SK-N-SH (cell line): ENCODE data around the gene ME3. TPM values are rescaled to one million over a fixed set of nuclear protein-coding genes. Genes with fewer than 3 reads are reported as not detected.

Experiments used
- CTCF ChIA-PET: fragments of 300-600, 350-600 bp; formaldehyde crosslinking; extraction: SDS; loops from one replicate; lab custom pipeline; 2021; lab: Yijun Ruan, JAX
- POLR2A ChIA-PET: fragments of 350-600 bp; sonication (Branson Sonifier 250); formaldehyde crosslinking; extraction: SDS; loops from one replicate; lab custom pipeline; 2020; ENCODE audit warnings: antibody characterized with exemption, inconsistent platforms; lab: Yijun Ruan, JAX
- DNase-seq: peaks from one replicate; pipeline ENCODE4 v3.0.0; 2012
- H2AFZ ChIP-seq: fragments of 200-600 bp; sonication (generic); 2 replicates; pipeline ENCODE4 v1.8.1; 2016; ENCODE audit warnings: antibody characterized with exemption, mild to moderate bottlenecking, low read depth
- H3F3A ChIP-seq: fragments of 200-600 bp; sonication (generic); replicated peaks from 2 replicates; pipeline ENCODE3; 2016; ENCODE audit warnings: antibody characterized with exemption, mild to moderate bottlenecking; ENCODE audit not compliant: insufficient read depth
- H3K27ac ChIP-seq, 2 experiments: fragments of 200-500 bp in 1 of 2; fragments of 200-600 bp in 1 of 2; sonication (Bioruptor generic) in 1 of 2; sonication (generic), shearing (Covaris generic) in 1 of 2; 2 replicates each; pipeline versions ENCODE4 v1.5.1 to v1.6.1; 2014 to 2016; ENCODE audit warnings: low read depth in 2 of 2, inconsistent platforms in 1 of 2, low read length in 1 of 2, mild to moderate bottlenecking in 1 of 2, mixed read lengths in 1 of 2
- H3K27me3 ChIP-seq: fragments of 200-600 bp; sonication (generic), shearing (Covaris generic); 2 replicates; pipeline ENCODE4 v1.6.1; 2016; ENCODE audit warnings: mixed run types; ENCODE audit not compliant: insufficient read depth
- H3K36me3 ChIP-seq, 2 experiments: fragments of 200-500 bp in 1 of 2; fragments of 200-600 bp in 1 of 2; sonication (Bioruptor generic) in 1 of 2; sonication (generic) in 1 of 2; replicated peaks in 1 of 2; 2 replicates each; pipeline versions ENCODE3 to v1.5.1; 2014 to 2016; ENCODE audit warnings: low read length in 1 of 2, mild to moderate bottlenecking in 1 of 2; ENCODE audit not compliant: insufficient read depth in 2 of 2, control insufficient read depth in 1 of 2
- H3K4me1 ChIP-seq, 2 experiments: fragments of 200-500 bp in 1 of 2; fragments of 200-600 bp in 1 of 2; sonication (Bioruptor generic) in 1 of 2; sonication (generic), shearing (Covaris generic) in 1 of 2; 2 replicates each; pipeline versions ENCODE4 v1.5.1 to v1.6.1; 2014 to 2016; ENCODE audit warnings: low read depth in 1 of 2, low read length in 1 of 2, mixed run types in 1 of 2; ENCODE audit not compliant: insufficient read depth in 2 of 2, control insufficient read depth in 1 of 2
- H3K4me2 ChIP-seq: fragments of 200-600 bp; sonication (generic), shearing (Covaris generic); 2 replicates; pipeline ENCODE4 v1.6.1; 2017; ENCODE audit warnings: mixed run types
- H3K4me3 ChIP-seq, 2 experiments: fragments of 200-500 bp in 1 of 2; fragments of 200-600 bp in 1 of 2; sonication (Bioruptor generic) in 1 of 2; sonication (generic), shearing (Covaris generic) in 1 of 2; 2 replicates each; pipeline versions ENCODE4 v1.5.1 to v1.8.1; 2014 to 2016; ENCODE audit warnings: low read depth in 2 of 2, inconsistent platforms in 1 of 2, low read length in 1 of 2, mild to moderate bottlenecking in 1 of 2, mixed read lengths in 1 of 2, moderate library complexity in 1 of 2
- H3K79me2 ChIP-seq: fragments of 200-600 bp; sonication (generic); 2 replicates; pipeline ENCODE4 v1.8.1; 2017; ENCODE audit warnings: mild to moderate bottlenecking; ENCODE audit not compliant: insufficient read depth
- H3K9ac ChIP-seq: fragments of 200-600 bp; sonication (generic); 2 replicates; pipeline ENCODE4 v1.6.1; 2017; ENCODE audit warnings: mixed run types
- H3K9me2 ChIP-seq: fragments of 200-600 bp; sonication (generic); 2 replicates; pipeline ENCODE4 v1.6.1; 2017; ENCODE audit warnings: mixed run types
- H3K9me3 ChIP-seq: fragments of 200-600 bp; sonication (generic); 2 replicates; pipeline ENCODE4 v1.6.1; 2017; ENCODE audit warnings: mixed run types, mild to moderate bottlenecking, moderate library complexity
- H4K20me1 ChIP-seq: fragments of 200-600 bp; sonication (generic); 2 replicates; pipeline ENCODE4 v1.6.1; 2017; ENCODE audit warnings: mild to moderate bottlenecking, mixed run types; ENCODE audit not compliant: insufficient read depth
- CHD2 ChIP-seq: fragments of 150-350 bp; IDR thresholded peaks from 2 replicates; pipeline ENCODE4 v1.6.1; 2018; ENCODE audit warnings: low read length; ENCODE audit not compliant: partially characterized antibody
- EP300 ChIP-seq, 2 experiments: IDR thresholded peaks; 2 replicates each; pipeline versions ENCODE4 v1.4.0 to v1.6.1; 2012; ENCODE audit warnings: borderline replicate concordance in 1 of 2, low read depth in 1 of 2, low read length in 1 of 2
- EZH2phosphoT487 ChIP-seq: fragments of 200-600 bp; sonication (generic); IDR thresholded peaks from 2 replicates; pipeline ENCODE4 v1.6.1; 2017; ENCODE audit warnings: low read depth, mixed run types, mild to moderate bottlenecking, antibody characterized with exemption, moderate library complexity, borderline replicate concordance
- FOXJ3 ChIP-seq: sonication (generic); formaldehyde crosslinking; IDR thresholded peaks from 2 replicates; pipeline ENCODE4 v1.5.1; 2020; ENCODE audit warnings: mild to moderate bottlenecking, missing genetic modification reagents
- FOXM1 ChIP-seq: IDR thresholded peaks from 2 replicates; pipeline ENCODE4 v1.4.0; 2012; ENCODE audit warnings: low read depth, mild to moderate bottlenecking
- GATA2 ChIP-seq: sonication (generic); formaldehyde crosslinking; IDR thresholded peaks from 2 replicates; pipeline ENCODE4 v1.5.0; 2020; ENCODE audit warnings: mild to moderate bottlenecking, missing genetic modification reagents
- JUND ChIP-seq: IDR thresholded peaks from 2 replicates; pipeline ENCODE4 v1.4.0; 2012
- MEF2A ChIP-seq: IDR thresholded peaks from 2 replicates; pipeline ENCODE4 v1.4.0; 2012; ENCODE audit warnings: low read depth, borderline replicate concordance
- POLR2AphosphoS5 ChIP-seq: IDR thresholded peaks from 2 replicates; pipeline ENCODE4 v1.6.1; 2012; ENCODE audit warnings: low read depth, low read length
- RAD21 ChIP-seq: IDR thresholded peaks from 2 replicates; pipeline ENCODE4 v1.6.1; 2012; ENCODE audit warnings: mild to moderate bottlenecking, low read length
- RCOR1 ChIP-seq: fragments of 150-350 bp; IDR thresholded peaks from 2 replicates; pipeline ENCODE4 v1.6.1; 2017; ENCODE audit warnings: antibody characterized with exemption, low read length
- RFX5 ChIP-seq: IDR thresholded peaks from 2 replicates; pipeline ENCODE4 v1.6.1; 2012; ENCODE audit warnings: mild to moderate bottlenecking, improper control_type of control experiment, low read length
- RXRA ChIP-seq: IDR thresholded peaks from 2 replicates; pipeline ENCODE4 v1.4.0; 2012; ENCODE audit warnings: low read depth, mild to moderate bottlenecking, borderline replicate concordance
- SIN3A ChIP-seq: IDR thresholded peaks from 2 replicates; pipeline ENCODE4 v1.6.1; 2012; ENCODE audit warnings: low read depth, mild to moderate bottlenecking, low read length, moderate library complexity, borderline replicate concordance
- SMC3 ChIP-seq: IDR thresholded peaks from 2 replicates; pipeline ENCODE4 v1.6.1; 2012; ENCODE audit warnings: low read depth, low read length, improper control_type of control experiment
- YY1 ChIP-seq: IDR thresholded peaks from 2 replicates; pipeline ENCODE4 v1.4.0; 2012; ENCODE audit warnings: low read depth, mild to moderate bottlenecking
- WGBS: methylation state at CpG from one replicate; pipeline ENCODE4 v1.1.6; 2017; ENCODE audit warnings: low lambda C conversion rate; 5-methylcytosine and 5-hydroxymethylcytosine counted together
- polyA plus RNA-seq, 3 experiments: library from polyadenylated mRNA; depleted of rRNA; stranded (reverse); fragments of >200 nt; gene quantifications; 2 replicates each; pipeline ENCODE4 v1.2.3, GENCODE V29; 2012
- TF ChIP-seq, protein P1 (sequence below): IDR thresholded peaks from 2 replicates; pipeline ENCODE4 v1.4.0; 2012; ENCODE audit warnings: low read depth, borderline replicate concordance
- TF ChIP-seq, protein P2 (sequence below): IDR thresholded peaks from 2 replicates; pipeline ENCODE4; 2012
- TF ChIP-seq, protein P3 (sequence below): fragments of 200-600 bp; sonication (generic); IDR thresholded peaks from 2 replicates; pipeline ENCODE4 v1.6.1; 2017; ENCODE audit warnings: antibody characterized with exemption, mild to moderate bottlenecking, moderate library complexity
- TF ChIP-seq, protein P4 (sequence below): IDR thresholded peaks from 2 replicates; pipeline ENCODE4 v1.4.0; 2012; ENCODE audit warnings: low read depth
- TF ChIP-seq, protein P5 (sequence below): fragments of 150-350 bp; IDR thresholded peaks from 2 replicates; pipeline ENCODE4 v1.6.1; 2017; ENCODE audit warnings: antibody characterized with exemption, low read length, low read depth, borderline replicate concordance

Gene ME3
- polyA plus RNA-seq, 1 of the 3 experiments (the other 2 are of a cell fraction) = 22.0 TPM

DNA sequence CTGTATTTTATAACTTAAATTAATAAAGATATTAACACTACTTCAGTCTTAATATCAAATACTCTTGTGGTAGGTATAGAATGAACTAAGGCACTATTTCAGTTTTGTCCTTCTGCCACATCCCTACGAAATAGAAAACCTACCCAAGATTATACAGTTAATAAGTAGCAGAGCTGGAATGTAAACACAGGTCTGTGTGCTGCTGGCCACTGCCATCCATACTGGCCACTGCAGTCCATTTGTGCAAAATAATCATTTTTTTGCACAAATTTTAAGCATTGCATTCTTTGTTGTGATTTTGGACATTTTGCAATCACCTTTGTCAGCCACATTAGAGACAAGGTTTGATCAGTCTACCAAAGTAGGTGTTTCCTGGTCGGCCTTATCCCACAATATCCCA, 91.9 kb downstream of the ME3 start:
- ChIA-PET POLR2A (no interaction called here), CTCF (interaction anchor here (0.7 to 2.9 kb wide), 3 partner anchors 9 to 28 kb away, joined by 3 to 9 read pairs (median 3); no protein-coding TSS in a partner anchor)
- Histone ChIP-seq H3K36me3 (no peaks in the 10 kb centered on the region), H3K27me3 (no peaks in the 10 kb centered on the region), H3K79me2 (no peaks in the 10 kb centered on the region), H3K27ac (no peak overlapping the region), H3F3A (peaks cover 23% of the 10 kb centered on the region), H3K4me3 (no peak overlapping the region), H3K4me1 (peaks cover 5 to 32% of the 10 kb centered on the region in 2 experiments), H2AFZ (no peak overlapping the region), H4K20me1 (no peaks in the 10 kb centered on the region), H3K9me3 (no peaks in the 10 kb centered on the region), H3K9ac (no peak overlapping the region), H3K4me2 (no peak overlapping the region), H3K9me2 (no peaks in the 10 kb centered on the region)
- 81% methylated on average over 2 of the region's 2 CpGs for WGBS
- DNase-seq = no peak
- TF ChIP-seq POLR2AphosphoS5 = no peak
- no peak for TF ChIP-seq EP300 (IDR thresholded peaks at IDR 0.05; ENCODE audit: borderline replicate concordance in 1 of 2, low read depth in 1 of 2, low read length in 1 of 2)
- no peak for TF ChIP-seq MEF2A
- no peak for TF ChIP-seq GATA2 (CRISPR knock-in tag)
- TF ChIP-seq, protein P1, sequence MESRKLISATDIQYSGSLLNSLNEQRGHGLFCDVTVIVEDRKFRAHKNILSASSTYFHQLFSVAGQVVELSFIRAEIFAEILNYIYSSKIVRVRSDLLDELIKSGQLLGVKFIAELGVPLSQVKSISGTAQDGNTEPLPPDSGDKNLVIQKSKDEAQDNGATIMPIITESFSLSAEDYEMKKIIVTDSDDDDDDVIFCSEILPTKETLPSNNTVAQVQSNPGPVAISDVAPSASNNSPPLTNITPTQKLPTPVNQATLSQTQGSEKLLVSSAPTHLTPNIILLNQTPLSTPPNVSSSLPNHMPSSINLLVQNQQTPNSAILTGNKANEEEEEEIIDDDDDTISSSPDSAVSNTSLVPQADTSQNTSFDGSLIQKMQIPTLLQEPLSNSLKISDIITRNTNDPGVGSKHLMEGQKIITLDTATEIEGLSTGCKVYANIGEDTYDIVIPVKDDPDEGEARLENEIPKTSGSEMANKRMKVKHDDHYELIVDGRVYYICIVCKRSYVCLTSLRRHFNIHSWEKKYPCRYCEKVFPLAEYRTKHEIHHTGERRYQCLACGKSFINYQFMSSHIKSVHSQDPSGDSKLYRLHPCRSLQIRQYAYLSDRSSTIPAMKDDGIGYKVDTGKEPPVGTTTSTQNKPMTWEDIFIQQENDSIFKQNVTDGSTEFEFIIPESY = no peak
- no peak for TF ChIP-seq RXRA
- TF ChIP-seq, protein P2, sequence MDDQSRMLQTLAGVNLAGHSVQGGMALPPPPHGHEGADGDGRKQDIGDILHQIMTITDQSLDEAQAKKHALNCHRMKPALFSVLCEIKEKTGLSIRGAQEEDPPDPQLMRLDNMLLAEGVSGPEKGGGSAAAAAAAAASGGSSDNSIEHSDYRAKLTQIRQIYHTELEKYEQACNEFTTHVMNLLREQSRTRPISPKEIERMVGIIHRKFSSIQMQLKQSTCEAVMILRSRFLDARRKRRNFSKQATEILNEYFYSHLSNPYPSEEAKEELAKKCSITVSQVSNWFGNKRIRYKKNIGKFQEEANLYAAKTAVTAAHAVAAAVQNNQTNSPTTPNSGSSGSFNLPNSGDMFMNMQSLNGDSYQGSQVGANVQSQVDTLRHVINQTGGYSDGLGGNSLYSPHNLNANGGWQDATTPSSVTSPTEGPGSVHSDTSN = no peak
- TF ChIP-seq EZH2phosphoT487 = no peak
- no peak for TF ChIP-seq FOXM1
- no peak for TF ChIP-seq RFX5
- TF ChIP-seq CHD2 = no peak
- no peak for TF ChIP-seq SMC3
- TF ChIP-seq, protein P3, sequence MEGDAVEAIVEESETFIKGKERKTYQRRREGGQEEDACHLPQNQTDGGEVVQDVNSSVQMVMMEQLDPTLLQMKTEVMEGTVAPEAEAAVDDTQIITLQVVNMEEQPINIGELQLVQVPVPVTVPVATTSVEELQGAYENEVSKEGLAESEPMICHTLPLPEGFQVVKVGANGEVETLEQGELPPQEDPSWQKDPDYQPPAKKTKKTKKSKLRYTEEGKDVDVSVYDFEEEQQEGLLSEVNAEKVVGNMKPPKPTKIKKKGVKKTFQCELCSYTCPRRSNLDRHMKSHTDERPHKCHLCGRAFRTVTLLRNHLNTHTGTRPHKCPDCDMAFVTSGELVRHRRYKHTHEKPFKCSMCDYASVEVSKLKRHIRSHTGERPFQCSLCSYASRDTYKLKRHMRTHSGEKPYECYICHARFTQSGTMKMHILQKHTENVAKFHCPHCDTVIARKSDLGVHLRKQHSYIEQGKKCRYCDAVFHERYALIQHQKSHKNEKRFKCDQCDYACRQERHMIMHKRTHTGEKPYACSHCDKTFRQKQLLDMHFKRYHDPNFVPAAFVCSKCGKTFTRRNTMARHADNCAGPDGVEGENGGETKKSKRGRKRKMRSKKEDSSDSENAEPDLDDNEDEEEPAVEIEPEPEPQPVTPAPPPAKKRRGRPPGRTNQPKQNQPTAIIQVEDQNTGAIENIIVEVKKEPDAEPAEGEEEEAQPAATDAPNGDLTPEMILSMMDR = no peak

DNA sequence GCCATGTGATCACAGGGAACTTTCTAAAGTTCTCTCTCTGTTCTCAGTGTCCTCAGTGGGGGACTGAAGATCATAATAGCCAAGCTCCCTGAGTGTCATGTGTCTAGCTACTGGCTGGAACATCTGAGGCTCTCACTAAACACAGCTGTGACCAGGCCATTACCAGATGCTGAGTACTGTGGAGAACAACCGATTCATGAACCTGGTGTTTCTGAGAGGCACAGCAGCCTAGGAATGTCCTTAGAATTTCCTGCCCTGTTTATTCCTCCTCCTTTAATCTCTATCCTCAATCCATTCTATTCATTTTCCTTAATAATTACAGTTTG, 93.0 kb downstream of the ME3 start:
- Histone ChIP-seq H3K79me2 (no peaks in the 10 kb centered on the region), H2AFZ (no peak overlapping the region), H3K9ac (no peak overlapping the region), H4K20me1 (no peaks in the 10 kb centered on the region), H3K4me1 (peaks cover 5 to 41% of the 10 kb centered on the region in 2 experiments), H3K27me3 (no peaks in the 10 kb centered on the region), H3F3A (peaks cover 23% of the 10 kb centered on the region), H3K9me3 (no peaks in the 10 kb centered on the region), H3K36me3 (no peaks in the 10 kb centered on the region), H3K27ac (no peak overlapping the region), H3K9me2 (no peaks in the 10 kb centered on the region), H3K4me3 (no peak overlapping the region), H3K4me2 (no peak overlapping the region)
- POLR2A ChIA-PET = no interaction called here
- no peak for DNase-seq
- TF ChIP-seq, protein P4, sequence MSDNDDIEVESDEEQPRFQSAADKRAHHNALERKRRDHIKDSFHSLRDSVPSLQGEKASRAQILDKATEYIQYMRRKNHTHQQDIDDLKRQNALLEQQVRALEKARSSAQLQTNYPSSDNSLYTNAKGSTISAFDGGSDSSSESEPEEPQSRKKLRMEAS = no peak
- no peak for TF ChIP-seq MEF2A
- no peak for TF ChIP-seq FOXJ3 (CRISPR knock-in tag)
- no peak for TF ChIP-seq JUND
- TF ChIP-seq YY1 = no peak
- TF ChIP-seq SIN3A = no peak
- no peak for TF ChIP-seq RAD21
- TF ChIP-seq CHD2 = no peak
- no peak for TF ChIP-seq GATA2 (CRISPR knock-in tag)
- no peak for TF ChIP-seq FOXM1
- TF ChIP-seq, protein P5, sequence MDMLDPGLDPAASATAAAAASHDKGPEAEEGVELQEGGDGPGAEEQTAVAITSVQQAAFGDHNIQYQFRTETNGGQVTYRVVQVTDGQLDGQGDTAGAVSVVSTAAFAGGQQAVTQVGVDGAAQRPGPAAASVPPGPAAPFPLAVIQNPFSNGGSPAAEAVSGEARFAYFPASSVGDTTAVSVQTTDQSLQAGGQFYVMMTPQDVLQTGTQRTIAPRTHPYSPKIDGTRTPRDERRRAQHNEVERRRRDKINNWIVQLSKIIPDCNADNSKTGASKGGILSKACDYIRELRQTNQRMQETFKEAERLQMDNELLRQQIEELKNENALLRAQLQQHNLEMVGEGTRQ = no peak
- no peak for TF ChIP-seq RCOR1
- WGBS = 94% methylated on average over 1 of the region's 1 CpG
- CTCF ChIA-PET = interaction anchor here (1.3 to 2.9 kb wide), 2 partner anchors 10 to 29 kb away, joined by 4 to 9 read pairs; no protein-coding TSS in a partner anchor
